ENCODE measurements around the gene TRIM38.

- no peak for TF ChIP-seq ZBTB21 (tag by site-specific recombination; IDR thresholded peaks at IDR 0.05)
- TF ChIP-seq PRDM4 (tag by site-specific recombination; IDR thresholded peaks at IDR 0.05): no peak
- TF ChIP-seq CTCF (tag by site-specific recombination; IDR thresholded peaks at IDR 0.05): no peak
- TF ChIP-seq ZIC2 (tag by site-specific recombination; IDR thresholded peaks at IDR 0.05): no peak
- no peak for TF ChIP-seq HOXD13 (CRISPR knock-in tag; IDR thresholded peaks at IDR 0.05; ENCODE audit: borderline replicate concordance)
- no peak for TF ChIP-seq ZNF146 (tag by site-specific recombination; IDR thresholded peaks at IDR 0.05)
- no peak for TF ChIP-seq ZNF239 (tag by site-specific recombination; IDR thresholded peaks at IDR 0.05)
Measured at GRCh38 chr6:25981568-25982263, 19.1 kb downstream of the TRIM38 start.
